ENCODE measurements around the gene RIMS3. TPM values are rescaled to one million over a fixed set of nuclear protein-coding genes. Genes with fewer than 3 reads are reported as not detected.
"Not testable (repeated sequence)": the region's sequence is repeated elsewhere in the genome, so short reads cannot be mapped to it uniquely, and the experiment has no call there.

RIMS3 gene
- total RNA-seq, 1 donor from 2014 or later: 4.6 TPM

- Histone ChIP-seq H3K27ac (no peak overlapping the region), H3K36me3 (no peaks in the 10 kb centered on the region), H3K9me3 (no peaks in the 10 kb centered on the region), H3K4me1 (peaks cover 59% of the 10 kb centered on the region), H3K27me3 (ENCODE audit: low read depth) (no peaks in the 10 kb centered on the region), H3K4me3 (no peak overlapping the region)
- intact Hi-C loops (cut with DNase I): no loop called here
- ATAC-seq: no peak
- no peak for TF ChIP-seq CTCF (IDR thresholded peaks at IDR 0.05)
- no peak for DNase-seq
These were observed 39.6 kb upstream of the RIMS3 start for GRCh38 chr1:40704817-40705733.

- ATAC-seq (peak; percentile 76 to 83), DNase-seq (no peak)
- Histone ChIP-seq H3K27ac (no peak overlapping the region), H3K9me3 (no peaks in the 10 kb centered on the region), H3K36me3 (no peaks in the 10 kb centered on the region), H3K4me3 (no peak overlapping the region), H3K4me1 (peaks cover 44% of the 10 kb centered on the region), H3K27me3 (ENCODE audit: low read depth) (no peaks in the 10 kb centered on the region)
- no peak for TF ChIP-seq CTCF (IDR thresholded peaks at IDR 0.05)
- intact Hi-C loops (cut with DNase I): no loop called here
These were observed 37.8 kb upstream of the RIMS3 start for GRCh38 chr1:40703316-40703715.

- intact Hi-C loops (cut with DNase I); H3K27ac ChIP-seq; H3K36me3 ChIP-seq; ATAC-seq; DNase-seq; H3K4me3 ChIP-seq; H3K27me3 ChIP-seq (ENCODE audit: low read depth); H3K9me3 ChIP-seq: not testable (repeated sequence)
- peaks cover 42% of the 10 kb centered on the region for H3K4me1 ChIP-seq
These were observed 37.3 kb upstream of the RIMS3 start for GRCh38 chr1:40702810-40703209.

- Histone ChIP-seq H3K4me3 (no peak overlapping the region), H3K27ac (no peak overlapping the region), H3K4me1 (peaks cover 52% of the 10 kb centered on the region), H3K27me3 (ENCODE audit: low read depth) (no peaks in the 10 kb centered on the region), H3K9me3 (no peaks in the 10 kb centered on the region), H3K36me3 (no peaks in the 10 kb centered on the region)
- no peak for TF ChIP-seq CTCF (IDR thresholded peaks at IDR 0.05)
- intact Hi-C loops (cut with DNase I): no loop called here
- no peak for ATAC-seq
- DNase-seq: no peak
These were observed 36.2 kb upstream of the RIMS3 start for GRCh38 chr1:40701684-40702083.

GRCh38 chr1:40699787-40700186, 34.3 kb upstream of the RIMS3 start:
- TF ChIP-seq CTCF (IDR thresholded peaks at IDR 0.05): no peak
- no peak overlapping the region for H3K27ac ChIP-seq
- H3K4me1 ChIP-seq: peaks cover 48% of the 10 kb centered on the region
- H3K9me3 ChIP-seq: no peaks in the 10 kb centered on the region
- peaks cover 6% of the 10 kb centered on the region for H3K36me3 ChIP-seq
- intact Hi-C loops (cut with DNase I): no loop called here
- ATAC-seq (no peak), DNase-seq (no peak)
- H3K4me3 ChIP-seq: no peak overlapping the region
- H3K27me3 ChIP-seq (ENCODE audit: low read depth): no peaks in the 10 kb centered on the region

GRCh38 chr1:40697436-40697835, 32.0 kb upstream of the RIMS3 start:
- ATAC-seq: no peak
- H3K4me1 ChIP-seq: peaks cover 50% of the 10 kb centered on the region
- intact Hi-C loops (cut with DNase I): no loop called here

More at GRCh38 chr1:40697436-40697835, 32.0 kb upstream of the RIMS3 start:
- TF ChIP-seq CTCF (IDR thresholded peaks at IDR 0.05): no peak
- Histone ChIP-seq H3K4me3 (no peak overlapping the region), H3K9me3 (no peaks in the 10 kb centered on the region), H3K27me3 (ENCODE audit: low read depth) (no peaks in the 10 kb centered on the region), H3K27ac (no peak overlapping the region), H3K36me3 (peaks cover 6% of the 10 kb centered on the region)
- DNase-seq: no peak

Measured in lower lobe of right lung (tissue), 2 donors.